Astrocyte of the hippocampus (primary cell): ENCODE results near the gene WIPF2.
A peak's percentile ranks its signal among the peaks of the same experiment; 100 is the strongest.

Experiments used
- DNase-seq: peaks from one replicate; pipeline ENCODE4 v3.0.0; 2011; ENCODE audit warnings: low read depth, low spot score

The WIPF2 gene, protein sequence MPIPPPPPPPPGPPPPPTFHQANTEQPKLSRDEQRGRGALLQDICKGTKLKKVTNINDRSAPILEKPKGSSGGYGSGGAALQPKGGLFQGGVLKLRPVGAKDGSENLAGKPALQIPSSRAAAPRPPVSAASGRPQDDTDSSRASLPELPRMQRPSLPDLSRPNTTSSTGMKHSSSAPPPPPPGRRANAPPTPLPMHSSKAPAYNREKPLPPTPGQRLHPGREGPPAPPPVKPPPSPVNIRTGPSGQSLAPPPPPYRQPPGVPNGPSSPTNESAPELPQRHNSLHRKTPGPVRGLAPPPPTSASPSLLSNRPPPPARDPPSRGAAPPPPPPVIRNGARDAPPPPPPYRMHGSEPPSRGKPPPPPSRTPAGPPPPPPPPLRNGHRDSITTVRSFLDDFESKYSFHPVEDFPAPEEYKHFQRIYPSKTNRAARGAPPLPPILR

DNA sequence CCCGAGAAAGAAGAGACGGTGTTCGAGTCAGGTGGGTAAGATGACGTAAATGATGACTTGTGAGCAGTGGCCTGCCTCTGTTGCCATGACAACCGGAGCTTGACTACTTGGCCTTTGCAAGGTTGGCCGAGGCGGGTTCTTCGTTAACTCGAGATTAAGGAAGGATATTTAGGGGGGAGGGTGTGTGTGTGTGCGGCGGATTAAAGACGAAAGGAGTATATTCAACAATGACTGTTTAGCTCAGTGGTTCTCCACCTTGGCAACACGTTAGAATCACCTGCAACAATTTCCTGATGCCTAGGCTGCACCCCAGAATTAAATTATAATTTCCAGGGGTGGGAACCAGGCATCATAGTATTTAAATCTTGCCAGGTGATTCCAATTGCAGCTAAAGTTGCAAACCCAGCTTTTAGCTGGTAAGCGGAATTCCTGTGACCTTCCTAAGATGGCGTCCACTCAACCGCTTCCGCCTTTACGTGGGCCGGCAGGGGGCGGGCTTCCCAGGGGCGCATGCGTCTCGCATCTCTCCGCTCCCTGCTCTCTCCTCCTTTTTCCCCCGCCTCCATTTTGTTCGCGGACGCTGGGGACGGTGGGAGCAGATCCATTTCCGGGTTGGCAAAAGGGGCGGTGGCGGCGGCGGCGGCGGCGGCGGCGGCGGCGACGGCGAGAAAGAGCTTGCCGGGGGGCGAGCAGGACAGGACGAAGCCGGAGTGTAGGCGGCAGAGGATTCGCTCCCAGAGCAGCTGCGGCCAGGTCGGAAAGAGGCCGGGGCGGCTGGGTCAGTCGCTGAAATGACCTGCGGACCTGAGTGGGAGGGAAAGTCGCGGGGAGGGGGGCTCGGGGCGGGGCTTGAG lies at the start of gene WIPF2:
Gene WIPF2 (plus strand): TSS at position 565 of the 854 bp plus-strand sequence. CDS start 37,156 bp downstream, outside the sequence.
- peak; percentile 99 for DNase-seq

DNA sequence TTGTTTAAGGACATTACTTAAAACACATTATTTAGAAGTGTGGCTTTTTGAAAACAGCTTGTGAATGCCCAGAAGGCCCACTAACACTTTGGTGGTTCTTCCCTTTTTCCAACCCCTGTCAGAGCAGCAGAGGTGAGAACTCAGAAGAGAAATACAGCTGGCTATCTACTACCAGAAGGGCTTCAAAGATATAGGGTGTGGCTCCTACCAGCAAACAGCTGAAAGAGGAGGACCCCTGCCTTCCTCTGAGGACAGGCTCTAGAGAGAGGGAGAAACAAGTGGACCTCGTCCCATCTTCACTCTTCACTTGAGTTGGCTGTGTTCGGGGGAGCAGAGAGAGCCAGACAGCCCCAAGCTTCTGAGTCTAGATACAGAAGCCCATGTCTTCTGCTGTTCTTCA lies 48.8 kb upstream of the WIPF2 start:
- DNase-seq, result no peak

DNA sequence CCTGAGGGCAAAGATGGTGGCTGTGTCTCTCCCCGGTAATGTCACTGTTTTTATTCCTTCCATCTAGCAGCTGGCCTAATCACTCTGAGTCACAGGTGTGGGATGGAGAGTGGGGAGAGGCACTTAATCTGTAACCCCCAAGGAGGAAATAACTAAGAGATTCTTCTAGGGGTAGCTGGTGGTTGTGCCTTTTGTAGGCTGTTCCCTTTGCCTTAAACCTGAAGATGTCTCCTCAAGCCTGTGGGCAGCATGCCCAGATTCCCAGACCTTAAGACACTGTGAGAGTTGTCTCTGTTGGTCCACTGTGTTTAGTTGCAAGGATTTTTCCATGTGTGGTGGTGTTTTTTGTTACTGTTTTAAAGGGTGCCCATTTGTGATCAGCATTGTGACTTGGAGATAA lies 47.4 kb upstream of the WIPF2 start:
- no peak for DNase-seq

DNA sequence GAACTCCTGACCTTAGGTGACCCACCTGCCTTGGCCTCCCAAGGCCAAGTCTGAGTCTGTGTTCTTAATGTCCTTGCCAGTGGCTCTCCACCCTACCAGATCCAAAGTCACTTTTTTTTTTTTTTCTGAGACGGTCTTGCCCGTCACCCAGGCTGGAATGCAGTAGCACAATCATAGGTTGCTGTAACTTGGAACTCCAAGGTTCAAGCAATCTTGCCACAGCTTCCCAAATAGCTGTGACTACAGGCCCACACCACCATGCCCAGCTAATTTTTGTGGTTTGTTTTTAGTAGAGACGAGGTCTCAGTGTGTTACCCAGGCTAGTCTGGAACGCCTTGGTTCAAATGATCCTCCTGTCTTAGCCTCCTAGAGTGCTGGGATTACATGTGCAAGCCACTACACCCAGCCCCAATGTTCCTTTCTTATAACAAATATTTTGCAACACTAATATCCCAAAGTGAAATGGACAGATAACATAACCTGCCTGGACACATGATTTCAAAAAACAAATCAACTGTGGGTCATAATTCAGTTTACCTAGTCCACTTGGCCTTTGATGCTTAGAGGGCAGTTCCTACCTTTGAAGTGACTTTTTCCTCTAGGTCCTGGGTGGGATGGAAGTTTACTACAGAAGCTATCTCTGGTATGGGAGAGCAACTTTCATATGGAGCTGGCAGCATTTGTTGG lies 45.9 kb upstream of the WIPF2 start:
- DNase-seq, result no peak

DNA sequence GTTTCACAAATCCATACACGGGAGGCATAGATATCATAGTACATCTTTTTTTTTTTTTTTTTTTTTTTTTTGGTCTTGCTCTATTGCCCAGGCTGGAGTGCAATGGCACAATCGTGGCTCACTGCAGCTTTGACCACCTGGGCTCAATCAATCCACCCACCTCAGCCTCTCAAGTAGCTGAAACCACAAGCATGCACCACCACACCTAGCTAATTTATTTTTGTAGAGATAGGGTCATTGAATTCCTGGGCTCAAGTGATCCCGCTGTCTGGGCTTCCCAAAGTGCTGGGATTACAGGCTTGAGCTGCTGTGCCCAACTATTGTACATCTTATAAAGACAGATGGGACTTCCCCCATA lies 45.3 kb upstream of the WIPF2 start:
- DNase-seq, result no peak

DNA sequence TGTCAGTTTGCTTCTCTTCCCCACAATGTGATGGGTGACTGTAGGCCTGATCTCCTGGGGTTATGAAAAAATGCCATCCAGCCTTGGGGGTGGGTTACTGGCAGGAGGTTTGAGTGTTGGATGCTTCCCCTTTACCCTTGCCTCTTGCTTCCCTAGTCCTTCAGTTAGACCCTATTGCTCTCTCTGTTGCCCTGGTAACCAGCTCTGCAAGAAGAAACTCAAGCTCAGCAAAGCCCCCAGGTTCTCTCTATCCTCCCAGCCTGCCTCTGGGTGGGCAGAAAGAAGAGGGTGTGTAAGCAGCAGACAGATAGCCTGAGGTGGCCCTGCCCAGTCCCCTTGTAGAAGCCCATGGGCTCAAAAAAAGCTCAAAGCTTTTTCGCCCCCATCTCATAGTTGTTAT lies 44.6 kb upstream of the WIPF2 start:
- DNase-seq, result no peak

DNA sequence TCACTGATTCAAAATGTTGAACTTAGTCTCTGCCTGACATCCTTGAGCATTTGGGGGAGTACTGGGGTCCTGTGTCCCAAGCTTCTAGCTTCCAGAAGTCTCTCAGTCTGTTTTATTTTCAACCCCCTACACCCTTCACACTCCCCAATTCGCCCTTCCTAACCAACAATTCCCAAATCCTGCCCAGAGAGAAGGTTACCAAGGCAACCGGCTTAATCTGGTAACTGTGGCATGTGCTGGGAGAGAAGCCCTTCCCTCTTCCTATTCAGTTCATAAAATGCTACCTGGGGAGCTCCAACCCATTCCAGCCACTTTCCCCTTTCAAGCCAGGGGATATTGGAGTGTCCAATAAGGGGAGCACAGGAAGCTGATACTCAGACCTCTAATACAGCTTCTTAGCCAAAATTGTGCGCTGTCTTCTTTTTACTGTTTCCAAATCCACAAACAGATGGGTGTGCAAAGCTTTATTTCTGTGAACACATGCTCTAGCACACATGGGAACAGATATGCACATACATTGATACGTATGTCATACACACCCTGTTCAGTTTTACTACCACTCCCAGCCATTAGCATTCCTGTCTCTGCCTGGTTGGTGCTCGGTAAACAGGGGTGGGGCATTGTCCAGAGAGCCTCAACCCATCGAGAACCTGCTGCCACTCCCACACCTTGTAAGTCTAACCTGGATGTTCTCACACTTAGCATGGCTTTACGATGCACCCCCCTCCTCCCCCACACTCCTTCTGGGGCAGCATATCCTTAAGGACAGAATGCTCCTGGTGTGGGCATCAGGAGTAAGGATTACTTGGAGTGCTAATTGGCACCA lies 43.0 kb upstream of the WIPF2 start:
- no peak for DNase-seq

DNA sequence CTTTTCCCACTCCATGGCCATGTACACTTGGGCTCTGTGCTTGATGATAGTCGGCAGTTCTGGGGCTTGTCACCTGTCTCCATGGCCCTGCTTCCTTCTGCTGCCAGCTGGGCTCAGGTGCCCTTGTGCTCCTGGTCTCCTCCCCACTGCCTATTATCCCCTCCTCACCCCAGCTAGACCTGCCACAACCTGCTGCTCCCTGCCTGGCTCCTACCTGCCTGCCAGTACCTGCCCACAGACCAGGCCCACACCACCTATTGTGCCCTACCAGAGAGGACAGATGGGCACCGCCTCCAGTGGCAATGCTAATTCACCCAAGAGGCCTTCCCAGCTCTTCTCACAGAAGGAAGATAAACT lies 42.4 kb upstream of the WIPF2 start:
- DNase-seq, result no peak

DNA sequence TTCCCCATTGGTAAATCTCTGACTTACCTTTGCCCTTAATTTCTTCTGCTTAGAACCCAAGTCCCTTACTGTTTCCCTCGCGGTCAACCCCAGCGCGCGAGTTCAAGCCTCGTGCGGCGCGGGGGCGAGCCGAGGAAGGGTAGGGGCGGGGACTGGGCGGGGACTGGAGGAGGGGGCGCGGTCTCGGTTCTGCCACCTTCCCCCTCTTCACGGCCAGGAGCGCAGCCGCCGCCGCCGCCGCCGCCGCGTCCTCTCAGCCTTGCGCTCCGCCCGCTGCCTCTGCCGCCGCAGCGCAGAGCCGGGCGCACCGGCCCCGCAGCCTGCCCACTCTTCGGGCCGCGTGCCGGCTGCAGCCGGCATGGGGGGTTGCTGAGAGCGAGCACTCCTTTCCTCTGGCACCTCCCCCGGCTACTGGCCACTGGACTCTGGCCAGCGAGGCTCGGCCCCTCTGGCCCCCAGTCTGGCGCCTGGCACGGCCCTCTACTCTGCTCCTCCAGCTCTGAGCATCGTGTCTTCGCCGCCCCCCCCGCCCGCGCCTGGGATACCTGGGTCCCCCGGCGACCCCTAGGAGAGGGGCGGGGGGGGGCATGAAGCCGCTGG lies 41.7 kb upstream of the WIPF2 start, which contains the start of gene RAPGEFL1:
Gene RAPGEFL1 (plus strand): TSS at position 196 of the 600 bp plus-strand sequence. CDS start 392 bp downstream, at position 588.
- DNase-seq, result peak; percentile 87

DNA sequence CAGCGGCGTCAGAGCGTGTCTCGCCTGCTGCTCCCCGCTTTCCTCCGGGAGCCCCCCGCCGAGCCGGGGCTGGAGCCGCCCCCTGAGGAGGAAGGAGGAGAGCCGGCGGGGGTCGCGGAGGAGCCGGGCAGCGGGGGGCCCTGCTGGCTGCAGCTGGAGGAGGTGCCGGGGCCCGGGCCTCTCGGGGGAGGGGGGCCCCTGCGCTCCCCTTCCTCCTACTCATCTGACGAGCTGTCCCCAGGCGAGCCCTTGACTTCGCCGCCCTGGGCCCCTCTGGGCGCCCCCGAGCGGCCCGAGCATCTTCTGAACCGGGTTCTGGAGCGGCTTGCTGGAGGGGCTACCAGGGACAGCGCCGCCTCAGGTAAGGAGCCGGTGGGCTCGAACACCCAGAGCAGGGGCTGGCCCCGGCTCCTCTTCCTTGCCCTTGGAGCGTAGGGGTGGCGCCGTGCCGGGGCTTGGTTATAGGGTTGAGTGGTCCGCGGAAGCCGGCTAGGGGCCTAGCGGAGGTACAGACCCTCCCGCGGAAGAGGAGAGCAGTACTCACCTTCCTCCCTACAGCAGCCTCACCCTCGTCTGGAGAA lies 41.0 kb upstream of the WIPF2 start:
- no peak for DNase-seq

DNA sequence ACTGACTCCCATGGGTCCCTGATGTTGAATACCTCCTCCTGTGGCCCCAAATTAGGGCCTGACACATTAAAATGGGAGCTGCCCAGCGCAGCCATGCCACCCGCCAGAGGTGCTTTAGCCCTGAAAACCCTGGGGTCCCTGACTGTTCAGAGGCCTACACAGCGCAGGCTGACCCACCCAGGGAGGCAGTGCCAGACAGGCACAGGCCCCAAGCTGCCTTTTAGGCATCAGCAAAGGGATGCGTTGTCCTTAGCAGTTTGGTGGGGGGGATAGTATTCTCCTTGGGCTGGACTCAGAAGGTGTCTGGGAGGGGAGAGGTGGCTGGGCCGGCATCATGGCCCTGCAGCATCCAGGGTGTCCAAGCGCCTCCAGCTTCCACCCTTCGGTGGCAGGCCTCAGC lies 40.4 kb upstream of the WIPF2 start:
- no peak for DNase-seq

DNA sequence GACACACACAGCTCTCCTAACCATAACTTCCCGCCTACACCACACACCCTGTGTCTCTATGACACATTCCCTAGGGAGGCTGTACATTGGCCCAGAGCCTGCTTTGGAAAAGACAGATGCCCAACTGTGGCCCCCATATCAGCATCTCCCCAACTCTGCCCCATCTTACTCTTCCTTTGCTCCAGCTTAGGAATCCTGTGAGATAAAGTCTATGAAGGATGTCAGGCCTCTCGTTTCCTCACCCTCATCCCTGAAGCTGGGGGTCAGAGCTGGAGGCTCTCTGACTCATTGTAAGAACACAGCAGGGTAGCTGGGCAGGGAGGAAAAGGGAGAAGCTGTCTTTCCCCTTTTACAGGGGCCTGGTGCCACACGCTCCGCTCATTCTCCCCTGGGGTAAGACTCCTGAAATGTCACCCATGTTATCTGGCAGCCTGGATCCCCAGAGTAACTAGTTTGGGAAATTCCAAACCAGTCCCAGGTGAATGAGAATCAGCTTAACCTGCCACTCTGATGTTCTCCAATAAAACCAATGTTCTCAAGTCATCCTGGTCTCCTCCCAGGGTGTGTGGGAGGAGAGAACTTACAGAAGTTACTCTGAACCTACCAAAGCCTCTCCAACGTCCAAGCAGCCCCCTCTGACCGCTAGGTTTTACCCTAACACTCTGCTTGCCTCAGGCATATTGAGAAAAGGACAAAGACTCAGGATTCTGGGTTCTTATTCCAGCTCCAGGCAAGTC lies 39.0 kb upstream of the WIPF2 start:
- peak; percentile 62 for DNase-seq

DNA sequence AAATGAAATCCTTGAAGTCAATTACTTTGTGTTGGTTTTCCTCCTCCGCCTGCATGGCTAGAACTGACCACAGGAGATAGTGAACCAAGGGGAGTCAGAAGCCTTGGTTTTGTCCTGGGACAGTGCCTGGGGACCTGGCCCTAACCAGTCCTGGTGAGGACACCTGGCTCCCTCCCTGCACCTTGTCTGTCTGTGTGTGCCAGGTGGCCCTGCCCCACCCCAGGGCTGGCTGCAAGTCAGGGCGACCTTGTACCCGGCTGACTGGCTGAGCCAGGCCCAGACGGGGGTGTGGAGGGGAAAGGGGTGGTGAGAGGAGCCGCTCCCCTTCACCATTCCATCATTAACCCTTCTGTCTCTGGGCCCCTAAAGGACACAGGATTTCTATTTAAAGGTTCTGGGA lies 38.4 kb upstream of the WIPF2 start:
- DNase-seq, result no peak

DNA sequence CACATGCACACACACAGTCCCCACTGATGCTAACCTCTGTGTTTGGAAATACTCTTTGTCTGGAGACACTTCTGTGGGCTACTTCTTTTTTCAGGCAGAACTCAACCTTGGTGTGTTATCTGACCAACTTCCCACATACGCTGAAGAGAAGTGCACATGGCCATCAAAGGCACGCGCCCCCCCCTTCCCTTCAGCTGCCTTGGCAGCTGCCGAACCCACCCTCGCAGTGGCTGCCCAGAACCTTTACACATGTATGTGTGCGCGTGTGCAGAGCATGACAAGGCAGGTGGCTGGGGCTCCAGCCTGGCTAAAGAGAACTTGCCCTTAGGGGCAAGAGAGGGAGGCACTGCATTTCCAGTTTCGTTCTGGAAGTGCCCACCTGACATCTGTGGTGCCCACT lies 37.9 kb upstream of the WIPF2 start:
- DNase-seq, result no peak

DNA sequence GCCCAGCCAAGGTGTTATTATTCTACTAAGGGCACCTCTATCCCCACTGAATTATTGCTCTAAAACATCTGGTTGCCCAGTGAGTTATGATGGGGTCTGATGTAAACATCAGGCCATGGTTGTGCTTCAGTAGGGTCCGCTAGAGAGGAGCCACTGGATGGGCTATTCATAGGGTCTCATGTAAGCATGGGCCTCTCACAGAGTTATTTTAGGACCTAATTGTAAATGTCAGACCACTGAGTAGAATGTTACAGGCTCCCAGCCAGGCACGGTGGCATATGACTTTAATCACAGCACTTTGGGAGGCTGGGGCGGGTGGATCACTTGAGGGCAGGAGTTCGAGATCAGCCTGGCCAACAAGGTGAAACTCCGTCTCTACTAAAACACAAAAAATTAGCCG lies 36.5 kb upstream of the WIPF2 start:
- DNase-seq, result no peak

DNA sequence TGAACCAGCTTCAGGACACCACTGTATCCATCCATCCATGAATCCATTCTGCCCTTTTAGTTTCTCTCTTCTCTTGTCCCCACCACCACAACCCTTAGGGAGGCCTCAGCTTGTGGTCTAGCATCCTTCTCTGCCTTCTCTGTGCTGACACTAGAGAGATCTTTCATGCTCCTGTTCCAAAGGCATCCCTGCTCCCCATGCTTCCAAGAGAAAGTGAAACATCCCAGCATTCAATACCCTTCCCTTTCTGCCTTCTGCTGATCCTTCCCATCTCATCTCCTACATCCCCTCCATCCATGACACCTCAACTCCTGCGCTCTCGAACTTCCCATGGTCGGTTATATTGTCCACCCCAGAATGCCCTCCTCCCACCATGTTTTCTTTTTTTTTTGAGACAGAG lies 31.9 kb upstream of the WIPF2 start:
- no peak for DNase-seq

DNA sequence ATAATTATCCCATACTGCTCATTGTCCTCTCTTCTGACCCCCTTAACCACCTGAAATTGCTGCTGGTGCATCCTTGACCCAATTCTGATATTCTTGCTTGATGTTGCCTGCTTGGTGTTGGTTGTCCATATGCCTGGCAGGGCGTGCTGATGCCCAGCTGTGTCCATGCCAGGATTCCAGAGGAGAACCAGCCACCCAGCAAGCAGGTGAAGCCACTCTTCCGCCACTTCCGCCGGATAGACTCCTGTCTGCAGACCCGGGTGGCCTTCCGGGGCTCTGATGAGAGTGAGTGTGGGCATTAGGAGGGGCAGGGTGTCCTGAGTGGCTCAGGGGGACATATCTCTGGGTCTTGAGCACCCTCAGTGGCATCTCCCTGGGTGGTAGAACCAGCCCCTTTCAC lies 30.4 kb upstream of the WIPF2 start:
- DNase-seq, result no peak

DNA sequence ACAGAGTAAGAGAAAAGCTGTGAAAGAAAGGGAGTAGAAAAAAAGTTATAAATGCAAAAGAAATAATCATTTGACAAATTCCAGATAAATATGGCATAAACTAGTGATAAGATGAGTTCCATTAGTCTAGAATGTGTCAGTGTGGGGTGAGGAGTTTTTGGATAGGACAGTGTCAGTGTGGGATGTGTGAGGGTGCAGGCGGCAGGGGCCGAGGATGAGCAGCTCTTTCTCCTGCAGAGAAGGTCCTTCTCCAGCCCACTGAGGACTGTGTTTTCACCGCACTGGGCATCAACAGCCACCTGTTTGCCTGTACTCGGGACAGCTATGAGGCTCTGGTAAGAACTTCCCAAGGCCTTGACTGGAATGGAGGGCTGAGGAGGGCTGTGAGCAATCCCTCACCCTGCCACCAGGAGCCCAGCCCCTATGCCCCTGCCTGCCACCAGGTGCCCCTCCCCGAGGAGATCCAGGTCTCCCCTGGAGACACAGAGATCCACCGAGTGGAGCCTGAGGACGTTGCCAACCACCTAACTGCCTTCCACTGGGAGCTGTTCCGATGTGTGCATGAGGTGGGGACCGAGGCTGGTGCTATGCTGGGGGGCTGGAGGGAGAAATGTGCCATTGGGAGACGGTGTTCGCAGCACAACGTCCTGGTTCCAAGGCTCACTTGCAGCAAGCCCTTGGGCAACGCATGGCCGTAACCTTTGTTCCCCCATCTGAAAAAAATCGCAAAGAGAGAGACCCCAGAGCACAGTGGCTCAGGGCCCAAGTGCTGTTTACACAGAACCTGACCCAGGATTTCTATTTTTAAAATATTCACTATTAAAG lies 28.7 kb upstream of the WIPF2 start:
- DNase-seq, result no peak
